Measurements from ENCODE around the gene LHX1. TPM values are rescaled to one million over a fixed set of nuclear protein-coding genes. Genes with fewer than 3 reads are reported as not detected.

Gene LHX1
- polyA plus RNA-seq, 12 donors, result 0.07 to 0.53 (median 0.15) TPM; not detected in 8

GRCh38 chr17:36951084-36951789 is 14.0 kb downstream of the LHX1 start:
- DNase-seq, result no peak

GRCh38 chr17:36971508-36971907 is 34.2 kb downstream of the LHX1 start:
- DNase-seq, result no peak

GRCh38 chr17:36972186-36972700 is 35.0 kb downstream of the LHX1 start:
- no peak for DNase-seq

GRCh38 chr17:36972905-36973304 is 35.6 kb downstream of the LHX1 start:
- no peak for DNase-seq

GRCh38 chr17:36975922-36976515 is 38.7 kb downstream of the LHX1 start:
- no peak for DNase-seq

- no peak for DNase-seq
Measured at GRCh38 chr17:36977066-36977465, 39.8 kb downstream of the LHX1 start.

- no peak for DNase-seq
Measured at GRCh38 chr17:36977568-36977967, 40.3 kb downstream of the LHX1 start.

GRCh38 chr17:36978810-36979564 is 41.7 kb downstream of the LHX1 start:
- DNase-seq, result no peak

GRCh38 chr17:36979565-36979941 is 42.3 kb downstream of the LHX1 start:
- DNase-seq, result no peak

GRCh38 chr17:36980280-36980761 is 43.0 kb downstream of the LHX1 start:
- peak; percentile 5 for DNase-seq

- no peak for DNase-seq
Measured at GRCh38 chr17:36983618-36984017, 46.3 kb downstream of the LHX1 start.

GRCh38 chr17:36989173-36989572 is 51.9 kb downstream of the LHX1 start:
- no peak for DNase-seq

- no peak for DNase-seq
Measured at GRCh38 chr17:36992701-36993100, 55.4 kb downstream of the LHX1 start.

- DNase-seq, result no peak
Measured at GRCh38 chr17:36993227-36993626, 56.0 kb downstream of the LHX1 start.

Other genes starting within 250 kb of the LHX1 start
- 10 to 100 TPM in 11 of 12 donors, not detected in 1; 19.8 to 54.2 (median 22.9) TPM for gene AATF, start 11.5 kb downstream of the LHX1 start, polyA plus RNA-seq (ENCODE audit: insufficient read length in 12 of 12)

Measured in muscle of arm (tissue), 12 donors.